Caco-2 (cell line): ENCODE measurements around the gene ORC4. TPM values are rescaled to one million over a fixed set of nuclear protein-coding genes. Genes with fewer than 3 reads are reported as not detected.

Source experiments
- BruUV-seq: library from RNA; stranded (reverse); fragments of 400-500 nt; replicated peaks from 2 replicates; lab custom pipeline; 2021; lab: Mats Ljungman, UMichigan
- CTCF ChIA-PET: fragments of 300-600 bp; sonication (Branson Sonifier 250); formaldehyde crosslinking; loops from one replicate; lab custom pipeline; 2022; ENCODE audit warnings: antibody characterized with exemption; lab: Charles Lee
- POLR2A ChIA-PET: fragments of 300-600 bp; sonication (Branson Sonifier 250); formaldehyde crosslinking; loops from one replicate; lab custom pipeline; 2022; ENCODE audit warnings: antibody characterized with exemption; lab: Charles Lee
- DNase-seq, 2 experiments: peaks; one replicate each; pipeline versions ENCODE4 v3.0.0 to v3.0.0-alpha.2; 2020 to 2022
- H3K27me3 ChIP-seq: replicated peaks from 2 replicates; pipeline ENCODE4 v1.6.0; 2011; ENCODE audit warnings: low read length; ENCODE audit not compliant: control insufficient read depth, insufficient read depth
- H3K36me3 ChIP-seq: 2 replicates; pipeline ENCODE4 v1.5.1; 2011; ENCODE audit warnings: low read length; ENCODE audit not compliant: control insufficient read depth, insufficient read depth
- H3K4me1 ChIP-seq: fragments of 250-450 bp; sonication (Bioruptor Pico); 2 replicates; pipeline ENCODE4 v1.5.1; 2020; ENCODE audit warnings: mild to moderate bottlenecking
- H3K4me3 ChIP-seq: 2 replicates; pipeline ENCODE4 v1.5.1; 2011; ENCODE audit warnings: low read depth, mild to moderate bottlenecking, control low read depth, low read length
- H3K9me3 ChIP-seq: fragments of 250-450 bp; sonication (Bioruptor Pico); 2 replicates; pipeline ENCODE4 v1.5.1; 2020; ENCODE audit warnings: mild to moderate bottlenecking, moderate library complexity
- H3K27ac Mint-ChIP-seq: one replicate; pipeline ENCODE4 v1.8.0; 2022; ENCODE audit warnings: mixed read lengths; ENCODE audit not compliant: unreplicated experiment
- H3K27me3 Mint-ChIP-seq: one replicate; pipeline ENCODE4 v1.8.0; 2022; ENCODE audit warnings: mixed read lengths; ENCODE audit not compliant: insufficient read depth, unreplicated experiment
- H3K36me3 Mint-ChIP-seq: one replicate; pipeline ENCODE4 v1.8.0; 2022; ENCODE audit warnings: mild to moderate bottlenecking, mixed read lengths; ENCODE audit not compliant: insufficient read depth, unreplicated experiment
- H3K4me1 Mint-ChIP-seq: one replicate; pipeline ENCODE4 v1.8.0; 2022; ENCODE audit warnings: low read depth, mixed read lengths; ENCODE audit not compliant: unreplicated experiment
- H3K4me3 Mint-ChIP-seq: one replicate; pipeline ENCODE4 v1.8.0; 2022; ENCODE audit warnings: mild to moderate bottlenecking, moderate library complexity, mixed read lengths; ENCODE audit not compliant: unreplicated experiment
- H3K9me3 Mint-ChIP-seq: one replicate; pipeline ENCODE4 v1.8.0; 2022; ENCODE audit warnings: mixed read lengths; ENCODE audit not compliant: unreplicated experiment
- intact Hi-C: fragments of 100-400 bp; cut with micrococcal nuclease; formaldehyde crosslinking; loops from one replicate; pipeline ENCODE4 v1.10.0; 2022; ENCODE audit not compliant: unreplicated experiment
- total RNA-seq: library from RNA; stranded (reverse); gene quantifications from 2 replicates; pipeline ENCODE4 v1.2.3, GENCODE V29; 2022
- TF ChIP-seq, protein P1 (sequence below), 2 experiments: fragments of 200-600 bp in 1 of 2; IDR thresholded peaks; 1 replicate in 1 of 2; 2 replicates in 1 of 2; pipeline versions ENCODE4 v1.5.1 to v1.8.0; 2011 to 2022; ENCODE audit warnings: antibody characterized with exemption in 1 of 2, control low read depth in 1 of 2, inconsistent platforms in 1 of 2, low read depth in 1 of 2, low read length in 1 of 2, mild to moderate bottlenecking in 1 of 2, moderate library complexity in 1 of 2; ENCODE audit not compliant: insufficient read depth in 1 of 2, severe bottlenecking in 1 of 2, unreplicated experiment in 1 of 2

The ORC4 gene
- total RNA-seq, 1 experiment from 2014 or later: 56.3 TPM

DNA sequence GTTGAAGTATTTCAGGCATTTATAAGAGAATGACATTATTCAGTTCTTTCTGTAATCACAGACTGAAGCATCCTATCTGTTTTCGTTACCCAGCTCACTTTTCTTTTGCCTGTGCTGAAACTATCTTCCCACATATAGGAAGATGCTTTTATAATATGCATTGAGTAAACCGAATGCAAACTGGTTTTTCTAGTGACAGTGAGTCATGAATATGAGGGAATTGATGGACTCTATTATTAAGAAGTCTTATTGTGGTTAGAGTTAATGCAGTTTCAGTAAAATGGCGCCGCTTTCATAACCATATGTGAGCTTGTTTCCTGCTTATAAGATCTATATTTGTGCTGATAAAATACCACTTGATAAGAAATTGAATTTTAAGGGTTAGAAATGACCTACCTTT lies 116.5 kb downstream of the ORC4 start:
- intact Hi-C loops: no loop called here
- TF ChIP-seq, protein P1, sequence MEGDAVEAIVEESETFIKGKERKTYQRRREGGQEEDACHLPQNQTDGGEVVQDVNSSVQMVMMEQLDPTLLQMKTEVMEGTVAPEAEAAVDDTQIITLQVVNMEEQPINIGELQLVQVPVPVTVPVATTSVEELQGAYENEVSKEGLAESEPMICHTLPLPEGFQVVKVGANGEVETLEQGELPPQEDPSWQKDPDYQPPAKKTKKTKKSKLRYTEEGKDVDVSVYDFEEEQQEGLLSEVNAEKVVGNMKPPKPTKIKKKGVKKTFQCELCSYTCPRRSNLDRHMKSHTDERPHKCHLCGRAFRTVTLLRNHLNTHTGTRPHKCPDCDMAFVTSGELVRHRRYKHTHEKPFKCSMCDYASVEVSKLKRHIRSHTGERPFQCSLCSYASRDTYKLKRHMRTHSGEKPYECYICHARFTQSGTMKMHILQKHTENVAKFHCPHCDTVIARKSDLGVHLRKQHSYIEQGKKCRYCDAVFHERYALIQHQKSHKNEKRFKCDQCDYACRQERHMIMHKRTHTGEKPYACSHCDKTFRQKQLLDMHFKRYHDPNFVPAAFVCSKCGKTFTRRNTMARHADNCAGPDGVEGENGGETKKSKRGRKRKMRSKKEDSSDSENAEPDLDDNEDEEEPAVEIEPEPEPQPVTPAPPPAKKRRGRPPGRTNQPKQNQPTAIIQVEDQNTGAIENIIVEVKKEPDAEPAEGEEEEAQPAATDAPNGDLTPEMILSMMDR (IDR thresholded peaks at IDR 0.05; ENCODE audit: insufficient read depth in 1 of 2, low read depth in 1 of 2, low read length in 1 of 2, severe bottlenecking in 1 of 2, unreplicated experiment in 1 of 2): no peak
- Histone ChIP-seq H3K9me3 (no peaks in the 10 kb centered on the region), H3K27me3 (no peaks in the 10 kb centered on the region), H3K4me1 (no peaks in the 10 kb centered on the region), H3K36me3 (no peaks in the 10 kb centered on the region; the same call in 1 of the 2 replicates), H3K4me3 (no peak overlapping the region)
- Mint-ChIP-seq H3K36me3 (peaks cover 12% of the 10 kb centered on the region), H3K9me3 (no peaks in the 10 kb centered on the region), H3K27ac (no peak overlapping the region), H3K4me3 (no peak overlapping the region), H3K27me3 (no peaks in the 10 kb centered on the region), H3K4me1 (no peaks in the 10 kb centered on the region)
- DNase-seq: no peak
- POLR2A ChIA-PET: no interaction called here
- no TSS peak for BruUV-seq
- CTCF ChIA-PET: no interaction called here

DNA sequence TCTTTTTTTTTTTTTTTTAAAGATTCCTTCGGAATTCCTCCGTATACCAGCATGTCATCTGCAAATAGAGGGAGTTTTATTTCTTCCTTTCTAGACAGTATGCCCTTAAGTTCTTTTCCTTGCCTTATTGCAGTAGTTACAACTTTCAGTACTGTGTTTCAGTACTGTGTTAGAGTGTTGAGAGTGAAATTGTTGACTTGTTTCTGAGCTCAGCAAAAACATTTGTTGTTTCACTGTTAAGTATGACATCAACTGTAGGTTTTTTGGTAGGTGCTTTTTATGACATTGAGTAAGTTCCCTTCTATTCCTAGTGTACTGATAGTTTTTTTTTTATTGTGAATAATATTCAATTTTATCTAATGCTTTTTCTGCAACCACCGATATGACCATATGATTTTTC lies 131.9 kb downstream of the ORC4 start:
- intact Hi-C loops: no loop called here
- POLR2A ChIA-PET: no interaction called here
- H3K4me3 Mint-ChIP-seq: no peak overlapping the region
- H3K27me3 Mint-ChIP-seq: no peaks in the 10 kb centered on the region
- CTCF ChIA-PET: no interaction called here
- BruUV-seq: no TSS peak
- H3K9me3 ChIP-seq: no peaks in the 10 kb centered on the region
- H3K27ac Mint-ChIP-seq: no peak overlapping the region
- no peaks in the 10 kb centered on the region for H3K36me3 Mint-ChIP-seq
- H3K27me3 ChIP-seq: no peaks in the 10 kb centered on the region
- H3K9me3 Mint-ChIP-seq: no peaks in the 10 kb centered on the region
- TF ChIP-seq, protein P1 (IDR thresholded peaks at IDR 0.05; ENCODE audit: insufficient read depth in 1 of 2, low read depth in 1 of 2, low read length in 1 of 2, severe bottlenecking in 1 of 2, unreplicated experiment in 1 of 2): no peak
- H3K4me1 Mint-ChIP-seq: no peaks in the 10 kb centered on the region
- no peaks in the 10 kb centered on the region for H3K36me3 ChIP-seq
- H3K4me3 ChIP-seq: no peak overlapping the region
- no peak for DNase-seq
- H3K4me1 ChIP-seq: no peaks in the 10 kb centered on the region

- Histone ChIP-seq H3K9me3 (no peaks in the 10 kb centered on the region), H3K4me3 (no peak overlapping the region), H3K36me3 (no peaks in the 10 kb centered on the region), H3K27me3 (no peaks in the 10 kb centered on the region), H3K4me1 (no peaks in the 10 kb centered on the region)
- intact Hi-C loops: no loop called here
- Mint-ChIP-seq H3K4me1 (no peaks in the 10 kb centered on the region), H3K27me3 (no peaks in the 10 kb centered on the region), H3K36me3 (no peaks in the 10 kb centered on the region), H3K27ac (no peak overlapping the region), H3K4me3 (no peak overlapping the region), H3K9me3 (no peaks in the 10 kb centered on the region)
- TF ChIP-seq, protein P1 (IDR thresholded peaks at IDR 0.05; ENCODE audit: insufficient read depth in 1 of 2, low read depth in 1 of 2, low read length in 1 of 2, severe bottlenecking in 1 of 2, unreplicated experiment in 1 of 2): no peak
- CTCF ChIA-PET: no interaction called here
- BruUV-seq: no TSS peak
- POLR2A ChIA-PET: no interaction called here
- DNase-seq: no peak
These were observed 134.4 kb downstream of the ORC4 start for GRCh38 chr2:147886136-147886535.
